ENCODE results near the gene BRWD1. TPM values are rescaled to one million over a fixed set of nuclear protein-coding genes. Genes with fewer than 3 reads are reported as not detected.

Gene BRWD1
- total RNA-seq, 2 experiments from 2014 or later, result 84.7 to 92.2 TPM

GRCh38 chr21:39189857-39190604 lies 123.4 kb downstream of the BRWD1 start:
- TF ChIP-seq CTCF (IDR thresholded peaks at IDR 0.05), result no peak
- peaks cover 13% of the 10 kb centered on the region for H3K36me3 Mint-ChIP-seq (ENCODE audit: low read depth)
- H3K36me3 ChIP-seq (ENCODE audit: insufficient read depth, low read length), result peaks cover 12% of the 10 kb centered on the region
- H3K4me1 Mint-ChIP-seq (ENCODE audit: low read depth), result peaks cover 38% of the 10 kb centered on the region
- intact Hi-C loops (cut with DNase I, micrococcal nuclease), result no loop called here
- DNase-seq, result no peak
- CTCF ChIA-PET, result no interaction called here
- no peak for ATAC-seq (ENCODE audit: poor library complexity)
- H3K4me3 ChIP-seq (ENCODE audit: low read length), result no peak overlapping the region
- POLR2A ChIA-PET, result no interaction called here
- H3K27ac ChIP-seq (ENCODE audit: low read depth in 1 of 2, low read length in 2 of 2), result no peak overlapping the region
- no peak overlapping the region for H3K4me3 Mint-ChIP-seq
- H3K27me3 Mint-ChIP-seq, result no peaks in the 10 kb centered on the region
- no peaks in the 10 kb centered on the region for H3K27me3 ChIP-seq (ENCODE audit: control insufficient read depth in 1 of 2, insufficient read depth in 2 of 2, low read length in 2 of 2)
- no peaks in the 10 kb centered on the region for H3K9me3 Mint-ChIP-seq
- H3K9me3 ChIP-seq (ENCODE audit: control insufficient read depth in 1 of 2, insufficient read depth in 1 of 2, low read length in 2 of 2), result no peaks in the 10 kb centered on the region
- H3K4me1 ChIP-seq (ENCODE audit: insufficient read depth, low read length), result no peaks in the 10 kb centered on the region
- H3K27ac Mint-ChIP-seq, result peak overlapping the region; percentile 19

- intact Hi-C loops (cut with DNase I, micrococcal nuclease), result no loop called here
- POLR2A ChIA-PET, result interaction anchor here (0.6 to 1.0 kb wide), 2 partner anchors 27 to 939 kb away, joined by 3 read pairs; no protein-coding TSS in a partner anchor
- CTCF ChIA-PET, result no interaction called here
- Histone ChIP-seq H3K9me3 (ENCODE audit: control insufficient read depth in 1 of 2, insufficient read depth in 1 of 2, low read length in 2 of 2) (no peaks in the 10 kb centered on the region), H3K4me1 (ENCODE audit: insufficient read depth, low read length) (peaks cover 3% of the 10 kb centered on the region), H3K4me3 (ENCODE audit: low read length) (no peak overlapping the region), H3K27ac (ENCODE audit: low read depth in 1 of 2, low read length in 2 of 2) (peak overlapping the region in 1 of 2 donors; percentile 14), H3K36me3 (ENCODE audit: insufficient read depth, low read length) (no peaks in the 10 kb centered on the region), H3K27me3 (ENCODE audit: control insufficient read depth in 1 of 2, insufficient read depth in 2 of 2, low read length in 2 of 2) (no peaks in the 10 kb centered on the region)
- no peak for TF ChIP-seq CTCF (IDR thresholded peaks at IDR 0.05)
- Mint-ChIP-seq H3K4me3 (no peak overlapping the region), H3K27me3 (no peaks in the 10 kb centered on the region), H3K9me3 (no peaks in the 10 kb centered on the region), H3K4me1 (ENCODE audit: low read depth) (peaks cover 50% of the 10 kb centered on the region), H3K27ac (peak overlapping the region; percentile 76), H3K36me3 (ENCODE audit: low read depth) (peaks cover 5% of the 10 kb centered on the region)
- ATAC-seq (ENCODE audit: poor library complexity), result no peak
- no peak for DNase-seq
Observed at GRCh38 chr21:39188521-39189139, 124.8 kb downstream of the BRWD1 start.

- intact Hi-C loops (cut with DNase I, micrococcal nuclease), result no loop called here
- no peak for DNase-seq
Observed at GRCh38 chr21:39187141-39187540, 126.3 kb downstream of the BRWD1 start.

More at GRCh38 chr21:39187141-39187540, 126.3 kb downstream of the BRWD1 start:
- Histone ChIP-seq H3K36me3 (ENCODE audit: insufficient read depth, low read length) (no peaks in the 10 kb centered on the region), H3K4me3 (ENCODE audit: low read length) (no peak overlapping the region), H3K9me3 (ENCODE audit: control insufficient read depth in 1 of 2, insufficient read depth in 1 of 2, low read length in 2 of 2) (no peaks in the 10 kb centered on the region), H3K4me1 (ENCODE audit: insufficient read depth, low read length) (peaks cover 11% of the 10 kb centered on the region), H3K27ac (ENCODE audit: low read depth in 1 of 2, low read length in 2 of 2) (no peak overlapping the region), H3K27me3 (ENCODE audit: control insufficient read depth in 1 of 2, insufficient read depth in 2 of 2, low read length in 2 of 2) (no peaks in the 10 kb centered on the region)
- Mint-ChIP-seq H3K27me3 (no peaks in the 10 kb centered on the region), H3K4me3 (peak overlapping the region; percentile 12), H3K36me3 (ENCODE audit: low read depth) (peaks cover 20% of the 10 kb centered on the region), H3K27ac (peak overlapping the region; percentile 76), H3K9me3 (no peaks in the 10 kb centered on the region), H3K4me1 (ENCODE audit: low read depth) (peaks cover 62% of the 10 kb centered on the region)
- CTCF ChIA-PET, result no interaction called here
- no peak for ATAC-seq (ENCODE audit: poor library complexity)
- no peak for TF ChIP-seq CTCF (IDR thresholded peaks at IDR 0.05)
- POLR2A ChIA-PET, result no interaction called here

Measured in CD4-positive, alpha-beta T cell (primary cell).